Keratinocyte (primary cell): ENCODE data around the gene C20orf204. TPM values are rescaled to one million over a fixed set of nuclear protein-coding genes. Genes with fewer than 3 reads are reported as not detected.

Source experiments
- DNase-seq: peaks from one replicate; pipeline ENCODE4 v3.0.0-alpha.2; 2011; ENCODE audit warnings: low read depth, missing footprints, low spot score
- FAIRE-seq: peaks from 2 replicates; lab custom pipeline; 2011; peaks lifted over from hg19 to GRCh38; lab: Jason Lieb, UNC
- H2AFZ ChIP-seq: 2 replicates; pipeline ENCODE4 v1.6.0; 2012; ENCODE audit warnings: low read length, control low read depth, inconsistent platforms; ENCODE audit not compliant: control insufficient read depth
- H3K27ac ChIP-seq: 2 replicates; pipeline ENCODE4 v1.5.1; 2011; ENCODE audit warnings: low read length; ENCODE audit not compliant: control insufficient read depth, insufficient read depth
- H3K27me3 ChIP-seq: 3 replicates; pipeline ENCODE4 v1.6.0; 2011; ENCODE audit warnings: low read length; ENCODE audit not compliant: control insufficient read depth, insufficient read depth; ENCODE audit errors: extremely low read depth
- H3K36me3 ChIP-seq, 2 experiments: 2 replicates in 1 of 2; 3 replicates in 1 of 2; pipeline ENCODE4 v1.5.1; 2011; ENCODE audit warnings: low read length in 2 of 2, mild to moderate bottlenecking in 1 of 2; ENCODE audit not compliant: control insufficient read depth in 2 of 2, insufficient read depth in 2 of 2; ENCODE audit errors: extremely low read depth in 1 of 2
- H3K4me1 ChIP-seq: 3 replicates; pipeline ENCODE4 v1.5.1; 2011; ENCODE audit warnings: low read length; ENCODE audit not compliant: control insufficient read depth, insufficient read depth; ENCODE audit errors: extremely low read depth
- H3K4me2 ChIP-seq: 3 replicates; pipeline ENCODE4 v1.6.0; 2011; ENCODE audit warnings: low read depth, low read length; ENCODE audit not compliant: control insufficient read depth, insufficient read depth; ENCODE audit errors: extremely low read depth
- H3K4me3 ChIP-seq, 3 experiments: fragments of 200-600 bp in 1 of 3; sonication (generic) in 1 of 3; 2 replicates in 2 of 3; 3 replicates in 1 of 3; pipeline ENCODE4 v1.5.1; 2011 to 2016; ENCODE audit warnings: low read length in 3 of 3, mild to moderate bottlenecking in 3 of 3, control low read depth in 2 of 3, inconsistent platforms in 1 of 3, low read depth in 1 of 3, mixed read lengths in 1 of 3, mixed run types in 1 of 3, moderate library complexity in 1 of 3; ENCODE audit not compliant: control insufficient read depth in 2 of 3, insufficient read depth in 2 of 3; ENCODE audit errors: extremely low read depth in 1 of 3
- H3K79me2 ChIP-seq: 2 replicates; pipeline ENCODE4 v1.6.0; 2012; ENCODE audit warnings: low read length; ENCODE audit not compliant: control insufficient read depth, insufficient read depth
- H3K9ac ChIP-seq: 3 replicates; pipeline ENCODE4 v1.6.0; 2011; ENCODE audit warnings: low read length; ENCODE audit not compliant: control insufficient read depth, insufficient read depth; ENCODE audit errors: extremely low read depth
- H3K9me1 ChIP-seq: 3 replicates; pipeline ENCODE4 v1.6.0; 2011; ENCODE audit warnings: low read length; ENCODE audit not compliant: control insufficient read depth, insufficient read depth; ENCODE audit errors: extremely low read depth
- H3K9me3 ChIP-seq: 2 replicates; pipeline ENCODE4 v1.5.1; 2012; ENCODE audit warnings: low read depth, low read length; ENCODE audit not compliant: control insufficient read depth
- H4K20me1 ChIP-seq: 3 replicates; pipeline ENCODE4 v1.6.0; 2011; ENCODE audit warnings: low read length; ENCODE audit not compliant: control insufficient read depth, insufficient read depth; ENCODE audit errors: extremely low read depth
- CTCF ChIP-seq, 3 experiments: IDR thresholded peaks in 1 of 3; conservative IDR thresholded peaks in 1 of 3; optimal IDR thresholded peaks in 1 of 3; 2 replicates in 2 of 3; 3 replicates in 1 of 3; pipeline versions ENCODE3 to v1.5.1; 2011; ENCODE audit warnings: low read length in 3 of 3, mild to moderate bottlenecking in 3 of 3, moderate library complexity in 2 of 3, control low read depth in 1 of 3, inconsistent platforms in 1 of 3; ENCODE audit not compliant: insufficient read depth in 2 of 3; ENCODE audit errors: extremely low read depth in 1 of 3
- EZH2 ChIP-seq: IDR thresholded peaks from one replicate; pipeline ENCODE4 v1.6.1; 2012; ENCODE audit warnings: inconsistent platforms, mild to moderate bottlenecking, low read length, moderate library complexity
- dilution Hi-C: fragments of 300-500 bp; cut with MboI; formaldehyde crosslinking; loops from one replicate; pipeline ENCODE4 v1.7.0; 2020; ENCODE audit warnings: low sequenced_read_pairs; ENCODE audit not compliant: extremely low pct_ligation_motif_present
- polyA plus RNA-seq, 5 experiments: library from polyadenylated mRNA; depleted of rRNA in 3 of 5; stranded (reverse) in 3 of 5; stranded (forward) in 1 of 5; unstranded in 1 of 5; fragments of >200 nt; gene quantifications; 1 replicate in 1 of 5; 2 replicates in 3 of 5; 3 replicates in 1 of 5; pipeline versions ENCODE4 v1.2.1 to v1.2.3, GENCODE V29; 2011 to 2012; ENCODE audit warnings: missing spikeins in 2 of 5, low read depth in 1 of 5, low replicate concordance in 1 of 5

The C20orf204 gene
- polyA plus RNA-seq, 1 donor (not counting 4 experiments of a cell fraction or from before 2014, with no cell fraction given): 0.08 TPM

DNA sequence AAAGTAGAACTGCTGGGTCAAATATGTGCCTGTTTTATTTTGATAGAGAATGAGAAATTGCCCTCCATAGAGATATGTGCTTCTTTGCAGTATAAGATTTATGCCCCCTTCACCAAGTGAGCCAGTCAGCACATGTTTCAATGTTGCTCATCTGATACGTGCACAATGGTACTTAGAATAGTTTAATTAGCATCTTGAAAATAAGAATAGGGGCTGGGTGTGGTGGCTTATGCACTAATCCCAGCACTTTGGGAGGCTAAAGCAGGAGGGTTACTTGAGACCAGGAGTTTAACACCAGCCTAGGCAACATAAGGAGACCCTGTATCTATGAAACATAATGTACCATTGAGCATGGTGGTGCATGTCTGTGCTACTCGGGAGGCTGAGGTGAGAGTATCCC lies 20.3 kb upstream of the C20orf204 start:
- Histone ChIP-seq H3K9ac (no peak overlapping the region), H3K4me2 (no peak overlapping the region), H3K79me2 (no peaks in the 10 kb centered on the region), H3K4me3 (no peak overlapping the region), H3K4me1 (no peaks in the 10 kb centered on the region), H3K27ac (no peak overlapping the region), H4K20me1 (no peaks in the 10 kb centered on the region), H2AFZ (no peak overlapping the region), H3K27me3 (no peaks in the 10 kb centered on the region), H3K36me3 (peaks cover 21 to 37% of the 10 kb centered on the region in 2 experiments), H3K9me3 (no peaks in the 10 kb centered on the region), H3K9me1 (no peaks in the 10 kb centered on the region)
- no peak for TF ChIP-seq EZH2
- no peak for TF ChIP-seq CTCF (optimal IDR thresholded peaks at IDR 0.05 in 1 of 3, IDR thresholded peaks at IDR 0.05 in 1 of 3, conservative IDR thresholded peaks at IDR 0.05 in 1 of 3; ENCODE audit: extremely low read depth in 1 of 3, insufficient read depth in 2 of 3, low read length in 3 of 3)
- dilution Hi-C loops: no loop called here
- no peak for DNase-seq
- no peak for FAIRE-seq

GRCh38 chr20:64021124-64021975 lies 14.6 kb upstream of the C20orf204 start:
- Histone ChIP-seq H3K79me2 (peaks cover 6% of the 10 kb centered on the region), H4K20me1 (no peaks in the 10 kb centered on the region), H3K4me3 (no peak overlapping the region), H3K9ac (no peak overlapping the region), H3K27ac (no peak overlapping the region), H3K4me2 (no peak overlapping the region), H3K9me1 (no peaks in the 10 kb centered on the region), H3K27me3 (no peaks in the 10 kb centered on the region), H3K4me1 (no peaks in the 10 kb centered on the region), H3K36me3 (peaks cover 27 to 36% of the 10 kb centered on the region in 2 experiments), H3K9me3 (no peaks in the 10 kb centered on the region), H2AFZ (no peak overlapping the region)
- no peak for DNase-seq
- dilution Hi-C loops: no loop called here
- FAIRE-seq: no peak
- TF ChIP-seq CTCF (optimal IDR thresholded peaks at IDR 0.05 in 1 of 3, IDR thresholded peaks at IDR 0.05 in 1 of 3, conservative IDR thresholded peaks at IDR 0.05 in 1 of 3; ENCODE audit: extremely low read depth in 1 of 3, insufficient read depth in 2 of 3, low read length in 3 of 3): no peak
- no peak for TF ChIP-seq EZH2
